ENCODE results near the gene SLC35D1.
"Not testable (repeated sequence)": the region's sequence is repeated elsewhere in the genome, so short reads cannot be mapped to it uniquely, and the experiment has no call there.

Gene SLC35D1

DNA sequence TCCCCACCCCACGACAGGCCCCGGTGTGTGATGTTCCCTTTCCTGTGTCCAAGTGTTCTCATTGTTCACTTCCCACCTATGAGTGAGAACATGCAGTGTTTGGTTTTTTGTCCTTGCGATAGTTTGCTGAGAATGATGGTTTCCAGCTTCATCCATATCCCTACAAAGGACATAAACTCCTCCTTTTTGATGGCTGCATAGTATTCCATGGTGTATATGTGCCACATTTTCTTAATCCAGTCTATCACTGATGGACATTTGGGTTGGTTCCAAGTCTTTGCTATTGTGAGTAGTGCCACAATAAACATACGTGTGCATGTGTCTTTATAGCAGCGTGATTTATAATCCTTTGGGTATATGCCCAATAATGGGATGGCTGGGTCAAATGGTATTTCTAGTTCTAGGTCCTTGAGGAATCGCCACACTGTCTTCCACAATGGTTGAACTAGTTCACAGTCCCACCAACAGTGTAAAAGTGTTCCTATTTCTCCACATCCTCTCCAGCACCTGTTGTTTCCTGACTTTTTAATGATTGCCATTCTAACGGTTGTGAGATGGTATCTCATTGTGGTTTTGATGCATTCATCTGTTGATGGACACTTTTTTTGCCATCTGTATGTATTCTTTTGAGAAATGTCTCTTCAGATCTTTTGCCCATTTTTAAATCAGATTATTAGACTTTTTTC, 87.6 kb downstream of the SLC35D1 start:
- not testable (repeated sequence) for ATAC-seq (replicated peaks; ENCODE audit: extremely low read depth, poor library complexity, severe bottlenecking); H3K4me3 Mint-ChIP-seq; H3K9me3 Mint-ChIP-seq; DNase-seq (ENCODE audit: low spot score in 2 of 2); H3K27me3 Mint-ChIP-seq
- H3K27ac Mint-ChIP-seq (ENCODE audit: low read depth): peak overlapping the region; percentile 50
- peaks cover 21% of the 10 kb centered on the region for H3K4me1 Mint-ChIP-seq
- peaks cover 77% of the 10 kb centered on the region for H3K36me3 Mint-ChIP-seq (ENCODE audit: insufficient read depth)

DNA sequence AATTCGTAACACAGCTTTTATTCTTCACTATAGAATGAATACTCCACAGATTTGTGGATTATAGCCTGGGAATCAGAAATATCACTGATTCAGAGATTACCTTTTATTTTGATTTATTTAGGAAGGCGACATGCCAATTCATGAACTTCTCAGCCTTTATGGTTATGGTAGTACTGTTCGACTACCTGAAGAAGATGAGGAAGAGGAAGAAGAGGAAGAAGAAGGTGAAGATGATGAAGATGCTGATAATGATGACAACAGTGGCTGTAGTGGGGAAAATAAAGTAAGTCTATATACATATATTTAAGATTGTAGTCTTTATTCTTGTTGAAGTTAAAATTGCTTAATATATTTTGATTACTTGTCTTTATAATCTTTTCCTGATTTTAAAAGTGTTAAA, 96.0 kb downstream of the SLC35D1 start:
- Mint-ChIP-seq H3K9me3 (no peaks in the 10 kb centered on the region), H3K36me3 (ENCODE audit: insufficient read depth) (peaks cover 62% of the 10 kb centered on the region), H3K4me3 (no peak overlapping the region), H3K4me1 (peaks cover 25% of the 10 kb centered on the region), H3K27ac (ENCODE audit: low read depth) (no peak overlapping the region), H3K27me3 (no peaks in the 10 kb centered on the region)
- ATAC-seq (replicated peaks; ENCODE audit: extremely low read depth, poor library complexity, severe bottlenecking) (no peak), DNase-seq (ENCODE audit: low spot score in 2 of 2) (no peak)

DNA sequence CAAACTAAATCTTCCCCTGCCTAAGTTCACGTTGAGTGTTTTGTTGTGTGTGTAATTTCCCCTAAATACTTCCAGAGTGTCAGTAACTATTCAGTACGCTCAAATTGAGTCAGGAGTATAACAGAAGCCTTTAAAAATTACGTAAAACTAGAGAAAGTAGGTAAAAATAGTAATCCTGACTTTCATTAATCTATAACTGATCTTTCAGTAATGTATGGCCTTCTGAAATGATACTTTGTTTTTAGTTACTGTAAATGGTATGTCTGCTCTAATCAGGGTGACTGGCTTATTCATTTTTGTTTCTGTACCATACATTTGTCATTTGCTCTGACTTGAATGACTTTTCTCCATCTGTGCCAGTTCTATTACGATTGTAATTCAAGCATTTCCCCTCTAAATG, 99.7 kb downstream of the SLC35D1 start:
- Mint-ChIP-seq H3K4me3 (no peak overlapping the region), H3K4me1 (peaks cover 38% of the 10 kb centered on the region), H3K27me3 (no peaks in the 10 kb centered on the region), H3K27ac (ENCODE audit: low read depth) (peak overlapping the region; percentile 81), H3K36me3 (ENCODE audit: insufficient read depth) (peaks cover 60% of the 10 kb centered on the region), H3K9me3 (no peaks in the 10 kb centered on the region)
- ATAC-seq (replicated peaks; ENCODE audit: extremely low read depth, poor library complexity, severe bottlenecking) (no peak), DNase-seq (ENCODE audit: low spot score in 2 of 2) (no peak)

DNA sequence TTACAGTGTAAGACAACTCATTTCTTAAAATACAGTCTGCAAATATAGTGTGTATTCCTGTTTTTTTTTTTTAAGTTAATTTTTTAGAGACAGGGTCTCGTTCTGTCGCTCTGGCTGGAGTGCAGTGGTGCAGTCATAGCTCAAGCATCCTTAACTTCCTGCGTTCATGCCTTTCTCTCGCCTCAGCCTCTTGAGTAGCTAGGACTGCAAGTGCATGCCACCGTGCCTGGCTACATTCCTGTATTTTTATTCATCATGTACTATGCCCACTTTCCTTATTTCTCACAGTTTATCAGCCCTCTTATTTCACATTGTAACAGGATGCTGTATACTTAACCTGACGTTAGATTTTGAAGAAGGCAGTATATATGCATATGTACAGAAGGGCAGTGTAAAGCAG, 102.4 kb downstream of the SLC35D1 start:
- Mint-ChIP-seq H3K36me3 (ENCODE audit: insufficient read depth) (peaks cover 67% of the 10 kb centered on the region), H3K4me1 (peaks cover 50% of the 10 kb centered on the region), H3K4me3 (no peak overlapping the region), H3K9me3 (no peaks in the 10 kb centered on the region), H3K27ac (ENCODE audit: low read depth) (no peak overlapping the region), H3K27me3 (no peaks in the 10 kb centered on the region)
- no peak for ATAC-seq (replicated peaks; ENCODE audit: extremely low read depth, poor library complexity, severe bottlenecking)
- no peak for DNase-seq (ENCODE audit: low spot score in 2 of 2)
